Measurements from ENCODE around the gene HOXD13. TPM values are rescaled to one million over a fixed set of nuclear protein-coding genes. Genes with fewer than 3 reads are reported as not detected.

HOXD13 gene
- polyA plus RNA-seq, 1 donor from 2014 or later: not detected

GRCh38 chr2:176088937-176089842 is 3.3 kb upstream of the HOXD13 start:
- H3K36me3 ChIP-seq (ENCODE audit: insufficient read depth, low read length): no peaks in the 10 kb centered on the region
- H3K9me3 ChIP-seq (ENCODE audit: low read length): no peaks in the 10 kb centered on the region
- no peaks in the 10 kb centered on the region for H3K9me2 ChIP-seq (ENCODE audit: insufficient read depth, low read length)
- no peak overlapping the region for H3K27ac ChIP-seq (ENCODE audit: low read length)
- no peak overlapping the region for H3K9ac ChIP-seq (ENCODE audit: low read length)
- H3F3A ChIP-seq (ENCODE audit: insufficient read depth, low read length, poor library complexity, severe bottlenecking): no peaks in the 10 kb centered on the region
- peaks cover 99% of the 10 kb centered on the region for H3K27me3 ChIP-seq (ENCODE audit: insufficient read depth, low read depth, low read length)
- H3K79me2 ChIP-seq (replicated peaks; ENCODE audit: insufficient read depth, low read length): no peaks in the 10 kb centered on the region
- H2AFZ ChIP-seq (ENCODE audit: low read depth, low read length): no peak overlapping the region
- TF ChIP-seq TAF1 (IDR thresholded peaks at IDR 0.05; ENCODE audit: low read depth) (no peak), POLR2AphosphoS5 (IDR thresholded peaks at IDR 0.05) (peak; percentile 34), EZH2 (IDR thresholded peaks at IDR 0.05; ENCODE audit: borderline replicate concordance, insufficient read depth, low read length, poor library complexity, severe bottlenecking) (no peak)
- H4K20me1 ChIP-seq (ENCODE audit: insufficient read depth): no peaks in the 10 kb centered on the region
- H3K4me2 ChIP-seq (ENCODE audit: low read length): no peak overlapping the region
- no peak overlapping the region for H3K4me3 ChIP-seq (ENCODE audit: low read length)

GRCh38 chr2:176089843-176090395 is 2.6 kb upstream of the HOXD13 start:
- no peaks in the 10 kb centered on the region for H3K79me2 ChIP-seq (replicated peaks; ENCODE audit: insufficient read depth, low read length)
- H3K4me2 ChIP-seq (ENCODE audit: low read length): no peak overlapping the region
- H2AFZ ChIP-seq (ENCODE audit: low read depth, low read length): no peak overlapping the region
- H3K27ac ChIP-seq (ENCODE audit: low read length): no peak overlapping the region
- TF ChIP-seq RAD21 (conservative IDR thresholded peaks at IDR 0.05): no peak
- no peak for TF ChIP-seq EP300 (conservative IDR thresholded peaks at IDR 0.05; ENCODE audit: poor library complexity, severe bottlenecking)
- no peak for TF ChIP-seq MXI1 (conservative IDR thresholded peaks at IDR 0.05; ENCODE audit: poor library complexity, severe bottlenecking)
- no peak for TF ChIP-seq REST (IDR thresholded peaks at IDR 0.05; ENCODE audit: borderline replicate concordance)
- TF ChIP-seq SMC3 (conservative IDR thresholded peaks at IDR 0.05; ENCODE audit: poor library complexity): no peak
- no peak for TF ChIP-seq TAF1 (IDR thresholded peaks at IDR 0.05; ENCODE audit: low read depth)
- no peak for TF ChIP-seq CTCF (IDR thresholded peaks at IDR 0.05; ENCODE audit: poor library complexity, severe bottlenecking)
- no peak for TF ChIP-seq POLR2AphosphoS5 (IDR thresholded peaks at IDR 0.05)
- no peak for TF ChIP-seq EZH2 (IDR thresholded peaks at IDR 0.05; ENCODE audit: borderline replicate concordance, insufficient read depth, low read length, poor library complexity, severe bottlenecking)
- peaks cover 99% of the 10 kb centered on the region for H3K27me3 ChIP-seq (ENCODE audit: insufficient read depth, low read depth, low read length)
- H3K4me3 ChIP-seq (ENCODE audit: low read length): no peak overlapping the region
- no peak overlapping the region for H3K9ac ChIP-seq (ENCODE audit: low read length)
- H3K9me2 ChIP-seq (ENCODE audit: insufficient read depth, low read length): no peaks in the 10 kb centered on the region
- no peaks in the 10 kb centered on the region for H3K36me3 ChIP-seq (ENCODE audit: insufficient read depth, low read length)
- no peaks in the 10 kb centered on the region for H3F3A ChIP-seq (ENCODE audit: insufficient read depth, low read length, poor library complexity, severe bottlenecking)
- no peaks in the 10 kb centered on the region for H4K20me1 ChIP-seq (ENCODE audit: insufficient read depth)
- no peaks in the 10 kb centered on the region for H3K9me3 ChIP-seq (ENCODE audit: low read length)
